ENCODE results near the gene ADGRB2. TPM values are rescaled to one million over a fixed set of nuclear protein-coding genes. Genes with fewer than 3 reads are reported as not detected.
A peak's percentile ranks its signal among the peaks of the same experiment; 100 is the strongest.

ADGRB2 gene
- total RNA-seq, 1 donor from 2014 or later, result 15.8 TPM

DNA sequence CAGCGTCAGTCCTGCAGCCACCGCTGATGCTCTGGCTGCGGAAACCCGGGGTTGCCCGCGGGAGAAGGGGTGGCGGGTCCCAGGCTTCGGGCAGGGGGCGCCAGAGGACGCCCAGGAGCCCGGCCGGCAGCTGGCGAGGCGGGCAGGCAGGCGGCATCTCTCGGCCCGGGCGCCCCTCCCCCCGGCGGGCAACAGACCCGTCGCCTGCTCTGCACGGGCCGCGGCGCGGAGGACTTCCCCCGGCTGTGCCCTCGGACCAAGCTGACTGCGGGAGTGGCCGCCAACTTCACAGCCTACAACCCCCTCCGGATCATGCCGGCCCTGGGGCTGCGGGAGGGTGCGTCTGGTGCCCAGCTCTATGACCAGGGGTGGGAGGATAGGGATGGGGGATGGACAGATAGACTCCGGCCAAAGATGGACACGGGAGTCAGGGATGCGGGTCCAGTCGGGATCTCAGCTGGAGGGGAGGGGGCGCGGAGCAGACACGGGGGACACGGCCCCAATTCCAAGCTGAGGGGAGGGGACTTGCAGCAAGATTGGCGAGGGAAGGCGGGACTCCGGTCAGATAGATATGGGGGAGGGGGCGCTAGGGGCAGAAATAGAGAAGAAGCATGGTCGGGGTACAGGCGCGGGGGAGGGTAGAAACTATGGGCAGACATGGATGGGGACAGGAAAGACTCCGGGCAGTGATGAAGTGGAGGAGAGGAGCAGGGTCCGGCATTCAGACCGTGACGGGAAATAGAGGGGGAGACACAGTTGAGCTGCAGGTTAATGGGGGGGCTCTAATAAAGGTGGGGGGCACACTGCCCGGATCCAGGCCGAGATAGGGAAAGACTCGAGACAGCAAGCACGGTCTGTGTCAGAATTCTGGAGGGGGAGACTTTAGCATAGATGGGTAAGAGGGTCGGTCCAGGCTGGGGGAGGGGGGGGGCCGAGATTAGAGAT, 1.1 kb downstream of the ADGRB2 start:
- peaks cover 5% of the 10 kb centered on the region for H3K27me3 Mint-ChIP-seq (ENCODE audit: unreplicated experiment)
- TF ChIP-seq, protein P1, sequence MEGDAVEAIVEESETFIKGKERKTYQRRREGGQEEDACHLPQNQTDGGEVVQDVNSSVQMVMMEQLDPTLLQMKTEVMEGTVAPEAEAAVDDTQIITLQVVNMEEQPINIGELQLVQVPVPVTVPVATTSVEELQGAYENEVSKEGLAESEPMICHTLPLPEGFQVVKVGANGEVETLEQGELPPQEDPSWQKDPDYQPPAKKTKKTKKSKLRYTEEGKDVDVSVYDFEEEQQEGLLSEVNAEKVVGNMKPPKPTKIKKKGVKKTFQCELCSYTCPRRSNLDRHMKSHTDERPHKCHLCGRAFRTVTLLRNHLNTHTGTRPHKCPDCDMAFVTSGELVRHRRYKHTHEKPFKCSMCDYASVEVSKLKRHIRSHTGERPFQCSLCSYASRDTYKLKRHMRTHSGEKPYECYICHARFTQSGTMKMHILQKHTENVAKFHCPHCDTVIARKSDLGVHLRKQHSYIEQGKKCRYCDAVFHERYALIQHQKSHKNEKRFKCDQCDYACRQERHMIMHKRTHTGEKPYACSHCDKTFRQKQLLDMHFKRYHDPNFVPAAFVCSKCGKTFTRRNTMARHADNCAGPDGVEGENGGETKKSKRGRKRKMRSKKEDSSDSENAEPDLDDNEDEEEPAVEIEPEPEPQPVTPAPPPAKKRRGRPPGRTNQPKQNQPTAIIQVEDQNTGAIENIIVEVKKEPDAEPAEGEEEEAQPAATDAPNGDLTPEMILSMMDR (IDR thresholded peaks at IDR 0.05; ENCODE audit: partially characterized antibody, unreplicated experiment), result peak; percentile 68
- H3K36me3 Mint-ChIP-seq (ENCODE audit: unreplicated experiment), result no peaks in the 10 kb centered on the region
- no peak overlapping the region for H3K27ac Mint-ChIP-seq (ENCODE audit: unreplicated experiment)
- H3K4me3 Mint-ChIP-seq (ENCODE audit: unreplicated experiment), result peak overlapping the region; percentile 88
- peak; percentile 87 for DNase-seq
- peaks cover 21% of the 10 kb centered on the region for H3K4me1 Mint-ChIP-seq (ENCODE audit: low read depth, unreplicated experiment)
- peaks cover 10% of the 10 kb centered on the region for H3K9me3 Mint-ChIP-seq (ENCODE audit: unreplicated experiment)

GRCh38 chr1:31762323-31762722, 1.8 kb downstream of the ADGRB2 start:
- DNase-seq, result no peak
- Mint-ChIP-seq H3K27ac (ENCODE audit: unreplicated experiment) (no peak overlapping the region), H3K36me3 (ENCODE audit: unreplicated experiment) (no peaks in the 10 kb centered on the region), H3K4me3 (ENCODE audit: unreplicated experiment) (peak overlapping the region; percentile 76), H3K9me3 (ENCODE audit: unreplicated experiment) (peaks cover 8% of the 10 kb centered on the region), H3K27me3 (ENCODE audit: unreplicated experiment) (peaks cover 5% of the 10 kb centered on the region), H3K4me1 (ENCODE audit: low read depth, unreplicated experiment) (peaks cover 26% of the 10 kb centered on the region)
- TF ChIP-seq, protein P1 (IDR thresholded peaks at IDR 0.05; ENCODE audit: partially characterized antibody, unreplicated experiment), result no peak

- Mint-ChIP-seq H3K36me3 (ENCODE audit: unreplicated experiment) (no peaks in the 10 kb centered on the region), H3K27me3 (ENCODE audit: unreplicated experiment) (peaks cover 8% of the 10 kb centered on the region), H3K9me3 (ENCODE audit: unreplicated experiment) (peaks cover 8% of the 10 kb centered on the region), H3K4me1 (ENCODE audit: low read depth, unreplicated experiment) (peaks cover 26% of the 10 kb centered on the region), H3K4me3 (ENCODE audit: unreplicated experiment) (peak overlapping the region; percentile 76), H3K27ac (ENCODE audit: unreplicated experiment) (peak overlapping the region; percentile 64)
- TF ChIP-seq, protein P1 (IDR thresholded peaks at IDR 0.05; ENCODE audit: partially characterized antibody, unreplicated experiment), result no peak
- DNase-seq, result no peak
Observed at GRCh38 chr1:31761883-31762282, 2.3 kb downstream of the ADGRB2 start.

DNA sequence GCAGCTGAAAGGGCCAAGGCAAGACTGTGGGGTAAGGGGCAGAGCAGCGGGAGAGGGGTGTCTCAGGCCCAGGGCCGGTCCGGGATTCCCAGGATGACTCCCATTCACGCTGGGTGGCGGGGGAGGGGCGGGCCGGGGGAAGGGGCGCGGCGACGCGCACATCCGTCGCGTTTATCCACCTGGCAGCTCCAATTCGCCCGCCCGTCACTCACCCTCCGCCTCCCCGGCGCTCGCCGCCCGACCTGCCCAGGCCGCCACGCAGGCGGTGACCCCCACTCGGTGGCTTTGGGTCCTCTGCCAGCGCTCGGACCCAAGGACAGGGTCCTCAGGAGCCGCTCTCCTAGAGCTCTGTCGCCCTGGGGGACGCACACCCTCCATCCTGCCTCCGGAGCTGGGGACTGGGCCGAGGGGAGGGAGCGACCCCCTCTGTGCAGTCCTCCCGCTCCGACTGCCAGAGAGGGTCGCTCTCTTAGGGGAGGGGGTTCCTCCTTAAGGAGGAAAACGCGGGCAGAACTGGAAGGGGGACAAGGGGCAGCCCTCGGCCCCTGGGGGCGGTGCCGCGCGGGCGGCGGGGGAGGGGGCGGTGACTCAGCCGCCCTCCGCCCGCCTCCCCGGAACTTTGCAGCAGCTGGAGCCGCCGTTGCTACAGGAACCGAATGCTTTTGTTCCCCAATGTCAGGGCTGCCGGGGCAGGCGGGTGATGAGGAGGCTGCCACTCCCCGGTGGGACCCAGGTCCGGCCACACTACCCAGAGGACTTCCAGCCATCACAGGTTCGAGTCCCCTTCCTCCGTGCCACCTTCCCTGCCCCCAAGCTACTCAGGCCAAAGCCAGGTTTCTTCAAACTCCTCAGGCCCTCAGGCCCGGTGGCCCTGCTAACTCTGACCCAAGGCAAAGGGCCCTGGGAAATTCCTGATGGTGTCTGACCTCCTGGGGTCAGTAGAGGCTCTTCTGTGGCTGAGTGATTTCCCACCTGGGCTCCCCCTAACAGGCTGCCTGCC, 3.4 kb downstream of the ADGRB2 start:
- DNase-seq, result peak; percentile 66
- Mint-ChIP-seq H3K27ac (ENCODE audit: unreplicated experiment) (no peak overlapping the region), H3K4me1 (ENCODE audit: low read depth, unreplicated experiment) (peaks cover 26% of the 10 kb centered on the region), H3K9me3 (ENCODE audit: unreplicated experiment) (peaks cover 8% of the 10 kb centered on the region), H3K36me3 (ENCODE audit: unreplicated experiment) (no peaks in the 10 kb centered on the region), H3K4me3 (ENCODE audit: unreplicated experiment) (peak overlapping the region; percentile 64), H3K27me3 (ENCODE audit: unreplicated experiment) (peaks cover 8% of the 10 kb centered on the region)
- TF ChIP-seq, protein P1 (IDR thresholded peaks at IDR 0.05; ENCODE audit: partially characterized antibody, unreplicated experiment), result no peak

Measured in glutamatergic neuron (in vitro differentiated cells).